ENCODE data around the gene DSE. TPM values are rescaled to one million over a fixed set of nuclear protein-coding genes. Genes with fewer than 3 reads are reported as not detected.

Gene DSE
- polyA plus RNA-seq, 1 donor from 2014 or later, result 15.0 TPM

GRCh38 chr6:116373300-116373699 lies 2.6 kb downstream of the DSE start:
- Histone ChIP-seq H3K9ac (ENCODE audit: low read length) (no peak overlapping the region), H3K27ac (ENCODE audit: low read length) (no peak overlapping the region), H3K9me3 (ENCODE audit: low read length) (no peaks in the 10 kb centered on the region), H3K36me3 (ENCODE audit: insufficient read depth, low read length) (no peaks in the 10 kb centered on the region), H3K4me2 (ENCODE audit: low read length) (no peak overlapping the region), H3K4me3 (ENCODE audit: low read length) (no peak overlapping the region), H3F3A (ENCODE audit: insufficient read depth, low read length, poor library complexity, severe bottlenecking) (no peaks in the 10 kb centered on the region), H2AFZ (ENCODE audit: low read depth, low read length) (no peak overlapping the region), H3K27me3 (ENCODE audit: insufficient read depth, low read depth, low read length) (peaks cover 28% of the 10 kb centered on the region), H4K20me1 (ENCODE audit: insufficient read depth) (no peaks in the 10 kb centered on the region), H3K9me2 (ENCODE audit: insufficient read depth, low read length) (no peaks in the 10 kb centered on the region), H3K79me2 (replicated peaks; ENCODE audit: insufficient read depth, low read length) (no peaks in the 10 kb centered on the region)
- no peak for TF ChIP-seq SMC3 (conservative IDR thresholded peaks at IDR 0.05; ENCODE audit: poor library complexity)
- no peak for TF ChIP-seq RAD21 (conservative IDR thresholded peaks at IDR 0.05)
- no peak for TF ChIP-seq EZH2 (IDR thresholded peaks at IDR 0.05; ENCODE audit: borderline replicate concordance, insufficient read depth, low read length, poor library complexity, severe bottlenecking)
- TF ChIP-seq POLR2AphosphoS5 (IDR thresholded peaks at IDR 0.05), result no peak
- TF ChIP-seq MXI1 (conservative IDR thresholded peaks at IDR 0.05; ENCODE audit: poor library complexity, severe bottlenecking), result no peak

- Histone ChIP-seq H3K36me3 (ENCODE audit: insufficient read depth, low read length) (no peaks in the 10 kb centered on the region), H2AFZ (ENCODE audit: low read depth, low read length) (no peak overlapping the region), H3K4me2 (ENCODE audit: low read length) (no peak overlapping the region), H4K20me1 (ENCODE audit: insufficient read depth) (no peaks in the 10 kb centered on the region), H3K4me3 (ENCODE audit: low read length) (no peak overlapping the region), H3K9me3 (ENCODE audit: low read length) (no peaks in the 10 kb centered on the region), H3K27me3 (ENCODE audit: insufficient read depth, low read depth, low read length) (peaks cover 28% of the 10 kb centered on the region), H3K79me2 (replicated peaks; ENCODE audit: insufficient read depth, low read length) (no peaks in the 10 kb centered on the region), H3K9ac (ENCODE audit: low read length) (no peak overlapping the region), H3F3A (ENCODE audit: insufficient read depth, low read length, poor library complexity, severe bottlenecking) (no peaks in the 10 kb centered on the region), H3K9me2 (ENCODE audit: insufficient read depth, low read length) (no peaks in the 10 kb centered on the region), H3K27ac (ENCODE audit: low read length) (no peak overlapping the region)
- TF ChIP-seq EP300 (conservative IDR thresholded peaks at IDR 0.05; ENCODE audit: poor library complexity, severe bottlenecking) (no peak), CTCF (IDR thresholded peaks at IDR 0.05; ENCODE audit: poor library complexity, severe bottlenecking) (no peak), MXI1 (conservative IDR thresholded peaks at IDR 0.05; ENCODE audit: poor library complexity, severe bottlenecking) (no peak), EZH2 (IDR thresholded peaks at IDR 0.05; ENCODE audit: borderline replicate concordance, insufficient read depth, low read length, poor library complexity, severe bottlenecking) (no peak)
These were observed 3.2 kb downstream of the DSE start for GRCh38 chr6:116373940-116374339.

- Histone ChIP-seq H2AFZ (ENCODE audit: low read depth, low read length) (no peak overlapping the region), H3K27me3 (ENCODE audit: insufficient read depth, low read depth, low read length) (peaks cover 28% of the 10 kb centered on the region), H3K9me2 (ENCODE audit: insufficient read depth, low read length) (no peaks in the 10 kb centered on the region), H3K79me2 (replicated peaks; ENCODE audit: insufficient read depth, low read length) (no peaks in the 10 kb centered on the region), H4K20me1 (ENCODE audit: insufficient read depth) (no peaks in the 10 kb centered on the region), H3K27ac (ENCODE audit: low read length) (no peak overlapping the region), H3K9me3 (ENCODE audit: low read length) (no peaks in the 10 kb centered on the region), H3K9ac (ENCODE audit: low read length) (no peak overlapping the region), H3K4me3 (ENCODE audit: low read length) (no peak overlapping the region), H3F3A (ENCODE audit: insufficient read depth, low read length, poor library complexity, severe bottlenecking) (no peaks in the 10 kb centered on the region), H3K36me3 (ENCODE audit: insufficient read depth, low read length) (no peaks in the 10 kb centered on the region), H3K4me2 (ENCODE audit: low read length) (no peak overlapping the region)
- TF ChIP-seq RAD21 (conservative IDR thresholded peaks at IDR 0.05) (no peak), EP300 (conservative IDR thresholded peaks at IDR 0.05; ENCODE audit: poor library complexity, severe bottlenecking) (no peak), EZH2 (IDR thresholded peaks at IDR 0.05; ENCODE audit: borderline replicate concordance, insufficient read depth, low read length, poor library complexity, severe bottlenecking) (no peak), TAF1 (IDR thresholded peaks at IDR 0.05; ENCODE audit: low read depth) (no peak), CTCF (IDR thresholded peaks at IDR 0.05; ENCODE audit: poor library complexity, severe bottlenecking) (no peak), REST (IDR thresholded peaks at IDR 0.05; ENCODE audit: borderline replicate concordance) (no peak), MXI1 (conservative IDR thresholded peaks at IDR 0.05; ENCODE audit: poor library complexity, severe bottlenecking) (no peak), SMC3 (conservative IDR thresholded peaks at IDR 0.05; ENCODE audit: poor library complexity) (no peak), POLR2AphosphoS5 (IDR thresholded peaks at IDR 0.05) (no peak)
These were observed 3.8 kb downstream of the DSE start for GRCh38 chr6:116374586-116374985.

Data from neural cell (in vitro differentiated cells).